Spleen (tissue), 11 donors: ENCODE data around the gene CDK10. TPM values are rescaled to one million over a fixed set of nuclear protein-coding genes. Genes with fewer than 3 reads are reported as not detected.
A peak's percentile ranks its signal among the peaks of the same experiment; 100 is the strongest.

Experiments used
- DNase-seq: peaks from one replicate; pipeline ENCODE4 v3.0.0-alpha.2; 2020
- H3K27ac ChIP-seq, 8 donors: fragments of 200-600 bp; sonication (generic) in 7 of 8; 1 replicate in 4 of 8; 2 replicates in 4 of 8; pipeline versions ENCODE4 v1.5.0 to v1.8.0; 2016 to 2021; ENCODE audit warnings: inconsistent platforms in 4 of 8, mild to moderate bottlenecking in 4 of 8, moderate library complexity in 1 of 8
- H3K27me3 ChIP-seq, 7 donors: fragments of 200-600 bp; sonication (generic) in 6 of 7; replicated peaks in 1 of 7; 1 replicate in 4 of 7; 2 replicates in 3 of 7; pipeline versions ENCODE4 v1.5.0 to v1.8.0; 2016 to 2021; ENCODE audit warnings: inconsistent platforms in 3 of 7, mild to moderate bottlenecking in 1 of 7
- H3K36me3 ChIP-seq, 6 donors: fragments of 200-600 bp; sonication (generic) in 5 of 6; 1 replicate in 4 of 6; 2 replicates in 2 of 6; pipeline versions ENCODE4 v1.5.0 to v1.8.0; 2016 to 2021; ENCODE audit warnings: inconsistent platforms in 2 of 6
- H3K4me1 ChIP-seq, 6 donors: fragments of 200-600 bp; sonication (generic) in 5 of 6; 1 replicate in 3 of 6; 2 replicates in 3 of 6; pipeline versions ENCODE4 v1.5.0 to v1.8.0; 2016 to 2021; ENCODE audit warnings: inconsistent platforms in 3 of 6
- H3K4me3 ChIP-seq, 8 donors: fragments of 200-600 bp; sonication (generic) in 7 of 8; 1 replicate in 4 of 8; 2 replicates in 4 of 8; pipeline versions ENCODE4 v1.5.0 to v1.8.0; 2016 to 2021; ENCODE audit warnings: inconsistent platforms in 4 of 8, mild to moderate bottlenecking in 4 of 8, moderate library complexity in 2 of 8
- H3K9me3 ChIP-seq, 8 donors: fragments of 200-600 bp; sonication (generic) in 7 of 8; 1 replicate in 4 of 8; 2 replicates in 4 of 8; pipeline versions ENCODE4 v1.5.0 to v1.8.0; 2016 to 2021; ENCODE audit warnings: inconsistent platforms in 4 of 8
- POLR2A ChIP-seq, 3 donors: fragments of 450-650 bp; IDR thresholded peaks; one replicate each; pipeline ENCODE4 v1.5.1; 2017; ENCODE audit warnings: antibody characterized with exemption in 3 of 3, mild to moderate bottlenecking in 1 of 3
- POLR2AphosphoS5 ChIP-seq, 3 donors: sonication (generic); formaldehyde crosslinking; IDR thresholded peaks; one replicate each; pipeline ENCODE4 v1.5.1; 2017; ENCODE audit warnings: antibody characterized with exemption in 3 of 3
- WGBS, 5 donors: extraction: QIAGEN DNeasy Blood & Tissue Kit in 3 of 5; methylation state at CpG; one replicate each; pipeline versions ENCODE4 v1.1.5 to v1.1.7; 2013 to 2018; 5-methylcytosine and 5-hydroxymethylcytosine counted together
- intact Hi-C: fragments of 100-400 bp; cut with DNase I; formaldehyde crosslinking; loops from one replicate; pipeline ENCODE4 v1.15.0; 2023; ENCODE audit warnings: low total_unique reads
- polyA plus RNA-seq, 3 donors: library from polyadenylated mRNA; stranded (reverse); fragments of 200-250 nt; gene quantifications; one replicate each; pipeline ENCODE4 v1.2.1, GENCODE V29; 2013
- total RNA-seq, 7 donors: library from RNA; depleted of rRNA in 3 of 7; stranded (reverse); fragments of >200 nt in 3 of 7; fragmentation: NEBNext Ultra II Directional in 4 of 7; extraction: Animal tissue kit (Norgen Biotek cat#: 25700) in 4 of 7; gene quantifications; one replicate each; pipeline versions ENCODE4 v1.1.0 to v1.2.1, GENCODE V29; 2016 to 2021
- TF ChIP-seq, protein P1 (sequence below), 11 experiments: fragments of 200-600 bp in 7 of 11; fragments of 450-650 bp in 4 of 11; sonication (generic) in 4 of 11; IDR thresholded peaks in 8 of 11; conservative IDR thresholded peaks in 3 of 11; 1 replicate in 7 of 11; 2 replicates in 4 of 11; pipeline versions ENCODE4 v1.4.0 to v1.8.0; 2016 to 2021; ENCODE audit warnings: antibody characterized with exemption in 11 of 11, inconsistent platforms in 4 of 11, mild to moderate bottlenecking in 1 of 11
- donor health status: healthy with polysubstance abuse.
- donor health status: DM: no; HTN: no; CAD: no; lungs with moderate emphysema.
- donor health status: DM: no; HTN: no; CAD: no.
- donor health status: Bipolar disorder and iron deficiency.
- donor health status: healthy.
- donor health status: DM: no; HTN: no; CAD: no.
- donor health status: DM: yes; HTN: yes; CAD: no.

Gene CDK10
- total and polyA plus RNA-seq, 10 donors = 47.6 to 201 (median 78.6) TPM

DNA sequence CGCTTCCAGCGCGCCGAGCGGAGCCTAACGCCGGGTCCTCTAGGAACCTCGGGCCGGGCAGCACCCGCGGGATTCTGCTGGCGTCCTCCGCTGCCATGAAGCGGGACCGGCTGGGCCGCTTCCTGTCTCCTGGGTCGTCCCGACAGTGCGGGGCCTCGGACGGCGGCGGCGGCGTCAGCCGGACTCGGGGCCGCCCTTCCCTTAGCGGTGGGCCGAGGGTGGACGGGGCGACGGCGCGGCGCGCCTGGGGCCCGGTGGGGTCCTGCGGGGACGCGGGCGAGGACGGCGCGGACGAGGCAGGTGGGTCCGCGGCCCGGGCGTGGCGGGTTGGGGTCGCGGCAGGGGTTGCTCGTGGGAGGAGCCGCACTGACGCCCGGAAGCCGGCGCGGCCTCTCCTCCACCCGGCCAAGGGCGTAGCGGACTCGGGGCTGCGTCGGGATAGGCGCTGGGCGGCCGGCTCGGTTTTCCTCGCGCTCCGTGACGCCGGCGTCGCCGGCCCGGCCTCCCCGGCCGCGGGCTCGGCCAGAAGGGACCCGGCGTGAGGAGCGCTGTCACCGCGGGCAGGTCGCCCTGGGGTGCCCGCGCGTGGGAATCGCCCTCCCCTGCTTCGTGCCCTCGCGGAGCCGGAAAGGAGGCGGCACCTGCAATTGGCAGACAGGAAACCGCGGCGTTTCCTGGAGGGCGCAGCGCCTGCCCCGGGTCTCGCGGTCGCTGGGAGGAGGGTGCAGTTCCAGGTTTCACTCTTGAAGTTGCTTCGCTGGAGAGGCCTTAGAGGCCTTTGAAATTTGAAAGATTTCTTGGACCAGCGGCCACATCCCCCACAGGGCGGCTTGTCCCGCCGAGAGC is 35.3 kb downstream of the CDK10 start:
- Histone ChIP-seq H3K36me3 (peaks cover 0 to 42% (median 32%) of the 10 kb centered on the region in 6 donors), H3K27me3 (no peaks in the 10 kb centered on the region), H3K9me3 (no peaks in the 10 kb centered on the region), H3K4me3 (peak overlapping the region; percentile 66 to 99 (median 96)), H3K27ac (peak overlapping the region; percentile 91 to 100 (median 98)), H3K4me1 (peaks cover 31 to 79% (median 59%) of the 10 kb centered on the region in 6 donors)
- 0 to 1% (median 0%) methylated on average over 30 to 112 of the region's 112 CpGs for WGBS, 5 donors
- TF ChIP-seq, protein P1, sequence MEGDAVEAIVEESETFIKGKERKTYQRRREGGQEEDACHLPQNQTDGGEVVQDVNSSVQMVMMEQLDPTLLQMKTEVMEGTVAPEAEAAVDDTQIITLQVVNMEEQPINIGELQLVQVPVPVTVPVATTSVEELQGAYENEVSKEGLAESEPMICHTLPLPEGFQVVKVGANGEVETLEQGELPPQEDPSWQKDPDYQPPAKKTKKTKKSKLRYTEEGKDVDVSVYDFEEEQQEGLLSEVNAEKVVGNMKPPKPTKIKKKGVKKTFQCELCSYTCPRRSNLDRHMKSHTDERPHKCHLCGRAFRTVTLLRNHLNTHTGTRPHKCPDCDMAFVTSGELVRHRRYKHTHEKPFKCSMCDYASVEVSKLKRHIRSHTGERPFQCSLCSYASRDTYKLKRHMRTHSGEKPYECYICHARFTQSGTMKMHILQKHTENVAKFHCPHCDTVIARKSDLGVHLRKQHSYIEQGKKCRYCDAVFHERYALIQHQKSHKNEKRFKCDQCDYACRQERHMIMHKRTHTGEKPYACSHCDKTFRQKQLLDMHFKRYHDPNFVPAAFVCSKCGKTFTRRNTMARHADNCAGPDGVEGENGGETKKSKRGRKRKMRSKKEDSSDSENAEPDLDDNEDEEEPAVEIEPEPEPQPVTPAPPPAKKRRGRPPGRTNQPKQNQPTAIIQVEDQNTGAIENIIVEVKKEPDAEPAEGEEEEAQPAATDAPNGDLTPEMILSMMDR (IDR thresholded peaks at IDR 0.05 in 8 of 11, conservative IDR thresholded peaks at IDR 0.05 in 3 of 11) = peak in 4 of 11 experiments; percentile 8 to 23 (median 19)
- TF ChIP-seq POLR2A (IDR thresholded peaks at IDR 0.05) = peak in 2 of 3 donors; percentile 31 to 53
- TF ChIP-seq POLR2AphosphoS5 (IDR thresholded peaks at IDR 0.05) = peak; percentile 90 to 95 (median 91)
- peak; percentile 97 for DNase-seq
- intact Hi-C loops = no loop called here

DNA sequence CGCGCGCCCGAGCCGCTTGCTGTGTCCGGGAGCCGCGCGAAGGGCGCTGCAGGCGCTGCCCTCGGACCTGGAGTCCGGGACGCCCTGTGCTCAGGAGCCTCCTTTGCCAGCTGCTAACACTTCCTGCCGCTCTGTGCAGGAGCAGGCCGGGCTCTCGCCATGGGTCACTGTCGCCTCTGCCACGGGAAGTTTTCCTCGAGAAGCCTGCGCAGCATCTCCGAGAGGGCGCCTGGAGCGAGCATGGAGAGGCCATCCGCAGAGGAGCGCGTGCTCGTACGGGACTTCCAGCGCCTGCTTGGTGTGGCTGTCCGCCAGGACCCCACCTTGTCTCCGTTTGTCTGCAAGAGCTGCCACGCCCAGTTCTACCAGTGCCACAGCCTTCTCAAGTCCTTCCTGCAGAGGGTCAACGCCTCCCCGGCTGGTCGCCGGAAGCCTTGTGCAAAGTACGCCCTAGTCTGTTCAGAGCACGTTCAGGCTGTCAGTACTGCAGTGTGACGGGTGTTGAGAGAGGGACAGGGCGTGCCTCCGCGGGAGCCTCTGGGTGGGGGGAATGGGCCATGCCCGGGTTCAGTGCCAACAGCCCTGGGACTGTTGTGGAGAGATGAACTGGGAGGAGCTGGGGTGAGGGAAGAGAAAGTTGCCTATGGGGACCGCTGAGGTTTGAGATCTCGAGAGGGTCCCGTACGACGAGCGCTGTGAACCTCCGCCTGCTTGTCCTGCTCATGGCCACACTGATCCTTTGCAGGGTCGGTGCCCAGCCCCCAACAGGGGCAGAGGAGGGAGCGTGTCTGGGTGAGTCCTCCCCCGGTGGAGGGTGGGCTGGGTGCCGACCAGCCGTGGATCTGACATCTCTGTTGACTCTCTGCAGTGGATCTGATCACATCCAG is 36.1 kb downstream of the CDK10 start:
- Histone ChIP-seq H3K36me3 (peaks cover 0 to 51% (median 41%) of the 10 kb centered on the region in 6 donors), H3K27ac (peak overlapping the region; percentile 91 to 100 (median 98)), H3K27me3 (no peaks in the 10 kb centered on the region), H3K9me3 (no peaks in the 10 kb centered on the region), H3K4me1 (peaks cover 31 to 87% (median 65%) of the 10 kb centered on the region in 6 donors), H3K4me3 (peak overlapping the region; percentile 66 to 99 (median 96))
- WGBS, 5 donors = 9 to 14% (median 10%) methylated on average over 43 to 56 of the region's 56 CpGs
- TF ChIP-seq, protein P1 (IDR thresholded peaks at IDR 0.05 in 8 of 11, conservative IDR thresholded peaks at IDR 0.05 in 3 of 11) = no peak
- peak; percentile 69 to 84 (median 72) for TF ChIP-seq POLR2AphosphoS5 (IDR thresholded peaks at IDR 0.05)
- TF ChIP-seq POLR2A (IDR thresholded peaks at IDR 0.05) = no peak
- intact Hi-C loops = no loop called here
- peak; percentile 96 for DNase-seq

DNA sequence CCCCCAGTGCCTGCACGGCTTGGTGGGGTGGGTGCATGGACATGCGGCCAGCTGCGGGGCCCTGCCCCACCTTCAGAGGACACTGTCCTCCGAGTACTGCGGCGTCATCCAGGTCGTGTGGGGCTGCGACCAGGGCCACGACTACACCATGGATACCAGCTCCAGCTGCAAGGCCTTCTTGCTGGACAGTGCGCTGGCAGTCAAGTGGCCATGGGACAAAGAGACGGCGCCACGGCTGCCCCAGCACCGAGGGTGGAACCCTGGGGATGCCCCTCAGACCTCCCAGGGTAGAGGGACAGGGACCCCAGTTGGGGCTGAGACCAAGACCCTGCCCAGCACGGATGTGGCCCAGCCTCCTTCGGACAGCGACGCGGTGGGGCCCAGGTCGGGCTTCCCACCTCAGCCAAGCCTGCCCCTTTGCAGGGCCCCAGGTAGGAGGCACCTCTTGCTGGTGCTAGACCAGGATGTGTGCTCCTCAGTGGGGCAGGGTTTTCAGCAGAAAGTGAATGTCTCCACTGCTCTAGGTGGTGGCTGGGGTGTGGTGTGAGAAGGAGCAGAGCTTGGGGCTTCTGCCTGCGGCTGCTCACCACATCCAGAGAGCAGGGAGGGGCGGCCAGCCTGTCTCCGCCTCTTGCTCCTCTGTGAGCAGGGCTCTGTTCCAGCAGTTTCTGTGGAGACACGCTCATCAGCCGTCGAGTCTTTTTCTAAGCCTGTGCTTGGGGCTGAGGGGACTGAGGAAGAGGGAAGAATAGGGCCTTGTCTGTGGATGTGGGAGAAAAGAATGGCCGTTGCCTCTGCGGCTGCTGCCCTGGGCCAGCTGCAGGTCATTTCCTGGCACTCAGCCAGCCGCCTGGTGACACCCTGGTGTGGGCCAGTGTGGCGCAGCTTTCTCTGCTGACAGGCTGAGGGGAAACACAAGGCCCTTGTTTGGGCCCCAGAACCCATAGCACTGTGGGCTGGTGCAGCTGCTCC is 37.1 kb downstream of the CDK10 start:
- TF ChIP-seq POLR2AphosphoS5 (IDR thresholded peaks at IDR 0.05) = peak; percentile 56 to 67 (median 66)
- TF ChIP-seq POLR2A (IDR thresholded peaks at IDR 0.05) = no peak
- peak overlapping the region; percentile 91 to 100 (median 98) for H3K27ac ChIP-seq

More for the DNA sequence above, 37.1 kb downstream of the CDK10 start:
- no peaks in the 10 kb centered on the region for H3K27me3 ChIP-seq
- peak; percentile 91 for DNase-seq
- 60 to 71% (median 70%) methylated on average over 9 to 30 of the region's 30 CpGs for WGBS, 5 donors
- H3K36me3 ChIP-seq = peaks cover 0 to 60% (median 49%) of the 10 kb centered on the region in 6 donors
- peak overlapping the region; percentile 66 to 99 (median 96) for H3K4me3 ChIP-seq
- intact Hi-C loops = no loop called here
- peaks cover 31 to 85% (median 64%) of the 10 kb centered on the region in 6 donors for H3K4me1 ChIP-seq
- no peaks in the 10 kb centered on the region for H3K9me3 ChIP-seq
